ENCODE results near the gene TOGARAM2.

DNA sequence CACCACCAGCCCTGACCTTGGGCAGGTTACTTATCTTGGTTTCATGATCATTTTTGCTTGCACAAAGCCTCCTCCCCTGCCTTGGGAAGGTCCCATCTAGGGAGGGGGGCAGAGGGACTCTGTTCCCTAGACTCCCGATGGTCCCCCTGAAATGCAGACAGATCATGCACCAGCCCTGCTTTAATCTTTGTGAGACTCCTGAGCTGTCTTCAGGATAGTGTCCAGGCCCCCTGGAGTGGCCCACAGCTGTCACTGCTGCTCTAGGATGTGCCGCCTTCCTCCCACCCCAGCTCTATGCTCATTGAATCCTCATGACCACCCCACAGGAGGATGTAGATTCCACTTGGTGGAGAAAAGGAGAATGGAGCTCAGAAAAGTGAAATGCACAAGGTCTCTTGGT is 65.2 kb downstream of the TOGARAM2 start:
- TF ChIP-seq GATA2 (IDR thresholded peaks at IDR 0.05; ENCODE audit: low read depth, low read length) (no peak), GATA3 (IDR thresholded peaks at IDR 0.05; ENCODE audit: low read depth, low read length) (no peak)
